GM18526 (cell line): Measurements from ENCODE around the gene MRPL44.

Experiments
- POLR2A ChIP-seq: IDR thresholded peaks from 3 replicates; pipeline ENCODE4 v1.6.1; 2011; ENCODE audit not compliant: insufficient read length; ENCODE audit errors: extremely low read depth

The MRPL44 gene

DNA sequence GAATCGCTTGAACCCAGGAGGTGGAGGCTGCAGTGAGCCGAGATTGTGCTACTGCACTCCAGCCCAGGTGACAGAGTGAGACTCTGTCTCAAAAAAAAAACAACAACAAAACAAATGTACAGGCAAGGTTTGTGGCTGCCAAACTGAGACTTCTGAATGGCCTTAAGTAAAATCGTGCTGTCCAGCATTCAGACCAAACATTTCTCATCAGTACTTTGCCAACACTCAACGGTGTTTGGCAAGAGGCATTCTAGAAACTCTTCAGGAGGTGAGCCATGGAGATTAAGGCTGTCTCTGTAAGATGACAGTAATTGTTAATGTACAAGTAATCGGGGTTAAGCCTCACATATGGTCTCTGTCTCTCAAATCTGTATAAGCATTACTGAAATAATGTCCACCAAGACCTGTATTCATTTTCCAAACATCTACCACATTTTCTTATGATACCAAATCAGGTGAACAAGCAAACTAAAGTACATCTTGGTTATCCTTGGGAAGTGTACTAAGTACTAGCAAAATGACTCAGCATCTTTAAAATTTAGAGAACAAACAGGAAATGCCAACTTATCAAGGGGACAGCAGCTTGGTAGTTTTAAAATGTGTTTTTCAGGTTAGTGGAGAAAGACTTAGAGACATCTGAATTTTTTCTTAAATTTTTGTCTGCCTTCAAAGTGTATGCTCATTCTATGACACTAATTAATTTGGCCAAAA lies 52.5 kb downstream of the MRPL44 start:
- TF ChIP-seq POLR2A: no peak

DNA sequence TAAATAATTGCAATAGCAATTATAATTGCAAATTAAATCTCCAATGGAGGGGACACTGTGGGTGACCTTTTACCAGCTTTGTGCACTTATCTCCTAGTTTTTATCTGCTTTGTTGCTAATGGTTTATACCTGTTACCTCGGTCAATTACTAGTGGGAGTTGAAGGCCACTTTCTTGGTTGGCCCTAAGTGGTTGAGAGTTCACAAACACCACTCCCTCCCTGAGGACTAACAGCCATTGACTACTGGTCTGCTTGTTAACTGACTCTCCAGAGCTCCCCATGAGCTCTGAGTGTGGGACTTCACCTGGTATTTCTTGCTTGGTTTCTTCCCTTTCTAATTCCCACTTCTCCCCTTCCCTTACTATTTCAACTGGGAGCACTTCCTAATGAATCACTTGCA lies 54.6 kb downstream of the MRPL44 start:
- no peak for TF ChIP-seq POLR2A

DNA sequence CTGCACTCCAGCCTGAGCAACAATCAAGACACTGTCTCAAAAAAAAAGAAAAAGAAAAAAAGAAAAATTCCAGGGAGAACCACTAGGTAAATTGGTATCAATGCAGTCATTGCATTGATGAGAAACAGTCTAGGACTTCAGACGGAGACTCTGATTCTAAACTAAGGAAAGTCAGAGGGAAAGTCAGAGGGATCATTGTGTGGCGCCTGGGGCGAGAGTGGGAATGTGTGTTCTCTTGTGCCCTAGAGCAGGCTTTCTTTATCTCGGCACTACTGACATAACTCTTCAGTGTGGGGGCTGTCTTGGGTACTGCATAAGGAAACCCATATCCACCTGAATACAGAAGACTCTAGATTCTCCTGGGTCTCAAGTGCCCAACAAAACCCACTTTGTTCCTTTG lies 57.1 kb downstream of the MRPL44 start:
- no peak for TF ChIP-seq POLR2A

DNA sequence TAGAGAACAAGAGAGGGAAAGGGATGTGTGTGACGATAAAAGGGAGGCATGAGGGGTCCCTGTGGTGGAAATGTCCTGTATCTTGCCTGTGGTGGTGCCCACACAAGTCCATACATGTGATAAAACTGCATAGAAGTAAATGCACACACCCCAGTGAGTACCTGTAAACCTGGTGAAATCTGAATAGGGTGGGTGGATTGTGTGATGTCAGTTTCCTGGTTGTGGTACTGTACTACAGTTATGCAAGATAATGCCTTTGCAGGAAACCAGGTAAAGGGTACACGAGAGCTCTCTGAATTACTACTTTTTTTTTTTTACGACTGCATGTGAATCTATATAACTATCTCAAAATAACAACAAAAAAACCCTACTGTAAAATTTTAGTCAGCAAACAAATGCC lies 59.7 kb downstream of the MRPL44 start:
- TF ChIP-seq POLR2A: no peak
